HepG2 (cell line): ENCODE measurements around the gene SNX21. TPM values are rescaled to one million over a fixed set of nuclear protein-coding genes. Genes with fewer than 3 reads are reported as not detected.

Experiments
- ARNT2 ChIP-seq: sonication (generic); formaldehyde crosslinking; IDR thresholded peaks from 2 replicates; pipeline ENCODE4 v1.8.0; 2022; ENCODE audit warnings: mild to moderate bottlenecking, low read depth, missing genetic modification reagents, moderate library complexity
- DMAP1 ChIP-seq: IDR thresholded peaks from 2 replicates; pipeline ENCODE4 v1.6.1; 2016
- FOXA3 ChIP-seq: IDR thresholded peaks from 2 replicates; pipeline ENCODE4 v1.6.1; 2016; ENCODE audit warnings: missing genetic modification reagents, missing compliant biosample characterization
- JARID2 ChIP-seq: sonication (generic); formaldehyde crosslinking; IDR thresholded peaks from 2 replicates; pipeline ENCODE4 v1.8.1; 2023; ENCODE audit warnings: missing genetic modification reagents, inconsistent platforms; ENCODE audit not compliant: insufficient replicate concordance
- PLRG1 ChIP-seq: fragments of 450-650 bp; conservative IDR thresholded peaks from 2 replicates; pipeline ENCODE4 v1.6.1; 2016
- SRSF1 ChIP-seq: fragments of 200-400 bp; formaldehyde crosslinking; optimal IDR thresholded peaks from 2 replicates; pipeline ENCODE3; 2017; ENCODE audit warnings: mild to moderate bottlenecking, low read depth, low read length, moderate library complexity
- STAG1 ChIP-seq: sonication (generic); formaldehyde crosslinking; IDR thresholded peaks from 2 replicates; pipeline ENCODE4 v1.4.0; 2020; ENCODE audit warnings: missing genetic modification reagents
- TMF1 ChIP-seq: sonication (generic); formaldehyde crosslinking; IDR thresholded peaks from 2 replicates; pipeline ENCODE4 v1.8.1; 2022; ENCODE audit warnings: low read depth, missing genetic modification reagents
- ZBED4 ChIP-seq: sonication (generic); formaldehyde crosslinking; IDR thresholded peaks from 2 replicates; pipeline ENCODE4 v1.4.0; 2020; ENCODE audit warnings: missing genetic modification reagents, borderline replicate concordance
- ZC3H4 ChIP-seq: sonication (generic); formaldehyde crosslinking; IDR thresholded peaks from 2 replicates; pipeline ENCODE4 v1.4.0; 2020; ENCODE audit warnings: missing genetic modification reagents, borderline replicate concordance
- ZNF230 ChIP-seq: sonication (generic); formaldehyde crosslinking; IDR thresholded peaks from 2 replicates; pipeline ENCODE4 v1.4.0; 2020; ENCODE audit warnings: mild to moderate bottlenecking, missing genetic modification reagents
- ZNF281 ChIP-seq: sonication (generic); formaldehyde crosslinking; IDR thresholded peaks from 2 replicates; pipeline ENCODE4 v1.4.0; 2020; ENCODE audit warnings: missing genetic modification reagents, borderline replicate concordance
- ZNF282 ChIP-seq: fragments of 450-650 bp; IDR thresholded peaks from 2 replicates; pipeline ENCODE4 v1.6.1; 2018; ENCODE audit not compliant: partially characterized antibody
- ZNF337 ChIP-seq: sonication (generic); formaldehyde crosslinking; IDR thresholded peaks from 2 replicates; pipeline ENCODE4 v1.5.1; 2020; ENCODE audit warnings: missing genetic modification reagents, low read depth, mild to moderate bottlenecking, borderline replicate concordance
- ZNF496 ChIP-seq: sonication (generic); formaldehyde crosslinking; IDR thresholded peaks from 2 replicates; pipeline ENCODE4 v1.8.1; 2023; ENCODE audit warnings: mild to moderate bottlenecking, moderate library complexity, missing genetic modification reagents; ENCODE audit not compliant: insufficient replicate concordance
- ZNF557 ChIP-seq: sonication (generic); formaldehyde crosslinking; IDR thresholded peaks from 2 replicates; pipeline ENCODE4 v1.4.0; 2020; ENCODE audit warnings: missing genetic modification reagents
- ZNF558 ChIP-seq: sonication (generic); formaldehyde crosslinking; IDR thresholded peaks from 2 replicates; pipeline ENCODE4 v1.9.0; 2022; ENCODE audit warnings: mild to moderate bottlenecking, missing genetic modification reagents, borderline replicate concordance
- ZNF737 ChIP-seq: sonication (generic); formaldehyde crosslinking; IDR thresholded peaks from 2 replicates; pipeline ENCODE4 v1.5.0; 2020; ENCODE audit warnings: missing genetic modification reagents, mild to moderate bottlenecking, borderline replicate concordance
- polyA plus RNA-seq, 8 experiments: library from polyadenylated mRNA; depleted of rRNA in 3 of 8; stranded (reverse) in 7 of 8; unstranded in 1 of 8; fragments of >200 nt; fragmentation: Illumina TruSeq in 4 of 8; extraction: Trizol in 4 of 8; gene quantifications; 2 replicates each; pipeline versions ENCODE4 v1.2.1 to v1.2.3, GENCODE V29; 2011 to 2016; ENCODE audit warnings: low read depth in 4 of 8, missing spikeins in 1 of 8, mixed read lengths in 1 of 8; ENCODE audit not compliant: insufficient read depth in 1 of 8
- total RNA-seq, 5 experiments: library from RNA; depleted of rRNA; stranded (reverse); fragments of >200 nt; fragmentation: Illumina TruSeq; extraction: Trizol; gene quantifications; 2 replicates each; pipeline ENCODE4 v1.2.3, GENCODE V29; 2016; ENCODE audit warnings: low read depth in 1 of 5
- TF ChIP-seq, protein P1 (sequence below): IDR thresholded peaks from 2 replicates; pipeline ENCODE4 v1.6.1; 2018; ENCODE audit warnings: missing genetic modification reagents
- TF ChIP-seq, protein P2 (sequence below): sonication (generic); formaldehyde crosslinking; IDR thresholded peaks from 2 replicates; pipeline ENCODE4 v1.5.1; 2020; ENCODE audit warnings: mild to moderate bottlenecking, moderate library complexity, missing genetic modification reagents

Gene SNX21
- total and polyA plus RNA-seq, 2 of the 13 experiments (the other 11 are each of a cell fraction or from before 2014, with no cell fraction given), result 7.7 to 12.8 TPM

DNA sequence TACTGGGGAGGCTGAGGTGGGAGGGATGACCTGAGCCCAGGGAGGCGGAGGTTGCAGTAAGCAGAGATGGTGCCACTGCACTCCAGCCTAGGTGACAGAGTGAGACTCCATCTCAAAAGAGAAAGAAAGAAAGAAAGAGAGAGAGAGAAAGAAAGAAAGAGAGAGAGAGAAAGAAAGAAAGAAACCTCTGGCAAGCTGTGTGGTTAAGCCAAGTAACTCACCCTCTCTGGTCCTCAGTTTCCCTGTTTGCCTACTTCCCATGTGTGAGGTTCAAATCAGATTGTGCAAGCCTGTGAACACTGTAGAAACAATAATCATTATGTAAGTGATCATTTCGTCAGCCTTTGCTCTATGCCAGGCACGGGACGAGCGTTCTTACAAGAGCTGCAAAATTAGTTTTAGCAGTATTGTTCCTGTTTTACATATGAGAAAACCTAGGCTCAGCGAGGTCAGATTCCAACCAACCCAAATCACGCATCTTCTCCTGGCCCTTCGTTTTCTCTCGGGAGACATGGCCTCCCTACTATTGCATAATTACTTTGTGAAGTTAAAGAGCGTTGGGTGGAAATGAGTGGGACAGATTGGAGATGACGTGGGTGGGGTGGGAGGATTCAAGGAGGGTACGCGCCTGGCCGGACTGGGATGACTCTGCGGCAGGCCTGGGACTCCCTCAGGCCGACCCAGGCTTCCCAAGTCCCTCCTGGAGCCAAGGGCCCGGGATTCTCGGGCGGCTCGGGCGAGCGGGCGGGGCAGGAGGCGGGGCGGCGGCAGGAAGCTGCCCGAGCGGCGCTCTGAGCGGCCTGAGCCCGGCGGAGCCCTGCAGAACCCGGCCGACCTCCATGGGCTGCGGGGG lies at the start of gene SNX21 (continued):
- peak; percentile 68 for TF ChIP-seq DMAP1 (CRISPR knock-in tag)
- TF ChIP-seq ZNF281 (CRISPR knock-in tag), result no peak
- TF ChIP-seq, protein P1, sequence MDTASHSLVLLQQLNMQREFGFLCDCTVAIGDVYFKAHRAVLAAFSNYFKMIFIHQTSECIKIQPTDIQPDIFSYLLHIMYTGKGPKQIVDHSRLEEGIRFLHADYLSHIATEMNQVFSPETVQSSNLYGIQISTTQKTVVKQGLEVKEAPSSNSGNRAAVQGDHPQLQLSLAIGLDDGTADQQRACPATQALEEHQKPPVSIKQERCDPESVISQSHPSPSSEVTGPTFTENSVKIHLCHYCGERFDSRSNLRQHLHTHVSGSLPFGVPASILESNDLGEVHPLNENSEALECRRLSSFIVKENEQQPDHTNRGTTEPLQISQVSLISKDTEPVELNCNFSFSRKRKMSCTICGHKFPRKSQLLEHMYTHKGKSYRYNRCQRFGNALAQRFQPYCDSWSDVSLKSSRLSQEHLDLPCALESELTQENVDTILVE (CRISPR knock-in tag), result peak; percentile 75
- TF ChIP-seq ZNF737 (CRISPR knock-in tag), result 0 out of 2 replicates have a peak, but pooled peaks have one; percentile 33
- no peak for TF ChIP-seq SRSF1
- 0 out of 2 replicates have a peak, but pooled peaks have one; percentile 32 for TF ChIP-seq ZC3H4 (CRISPR knock-in tag)
- peak; percentile 26 for TF ChIP-seq ZNF230 (CRISPR knock-in tag)
- 0 out of 2 replicates have a peak, but pooled peaks have one; percentile 61 for TF ChIP-seq ZNF557 (CRISPR knock-in tag)
- TF ChIP-seq ZNF337 (CRISPR knock-in tag), result no peak
- TF ChIP-seq ARNT2 (CRISPR knock-in tag), result peak; percentile 66
- no peak for TF ChIP-seq ZNF282
- TF ChIP-seq ZNF496, result no peak
- TF ChIP-seq, protein P2, sequence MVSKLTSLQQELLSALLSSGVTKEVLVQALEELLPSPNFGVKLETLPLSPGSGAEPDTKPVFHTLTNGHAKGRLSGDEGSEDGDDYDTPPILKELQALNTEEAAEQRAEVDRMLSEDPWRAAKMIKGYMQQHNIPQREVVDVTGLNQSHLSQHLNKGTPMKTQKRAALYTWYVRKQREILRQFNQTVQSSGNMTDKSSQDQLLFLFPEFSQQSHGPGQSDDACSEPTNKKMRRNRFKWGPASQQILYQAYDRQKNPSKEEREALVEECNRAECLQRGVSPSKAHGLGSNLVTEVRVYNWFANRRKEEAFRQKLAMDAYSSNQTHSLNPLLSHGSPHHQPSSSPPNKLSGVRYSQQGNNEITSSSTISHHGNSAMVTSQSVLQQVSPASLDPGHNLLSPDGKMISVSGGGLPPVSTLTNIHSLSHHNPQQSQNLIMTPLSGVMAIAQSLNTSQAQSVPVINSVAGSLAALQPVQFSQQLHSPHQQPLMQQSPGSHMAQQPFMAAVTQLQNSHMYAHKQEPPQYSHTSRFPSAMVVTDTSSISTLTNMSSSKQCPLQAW (CRISPR knock-in tag), result no peak
- no peak for TF ChIP-seq TMF1 (CRISPR knock-in tag)
- no peak for TF ChIP-seq PLRG1
- TF ChIP-seq ZBED4, result peak; percentile 43; the same call in 1 of the 2 replicates
- no peak for TF ChIP-seq JARID2 (CRISPR knock-in tag)
- peak; percentile 10; the same call in 1 of the 2 replicates for TF ChIP-seq STAG1
- TF ChIP-seq FOXA3 (CRISPR knock-in tag), result peak; percentile 27
- TF ChIP-seq ZNF558, result peak; percentile 70; the same call in 1 of the 2 replicates
